Fibroblast of skin of left quadriceps (primary cell): ENCODE data around the gene PIK3R2.
A peak's percentile ranks its signal among the peaks of the same experiment; 100 is the strongest.
"Not testable (repeated sequence)": the region's sequence is repeated elsewhere in the genome, so short reads cannot be mapped to it uniquely, and the experiment has no call there.

Source experiments
- DNase-seq, 2 experiments: peaks; one replicate each; pipeline ENCODE4 v3.0.0-alpha.2; 2013; ENCODE audit warnings: low read depth in 2 of 2

The PIK3R2 gene

DNA sequence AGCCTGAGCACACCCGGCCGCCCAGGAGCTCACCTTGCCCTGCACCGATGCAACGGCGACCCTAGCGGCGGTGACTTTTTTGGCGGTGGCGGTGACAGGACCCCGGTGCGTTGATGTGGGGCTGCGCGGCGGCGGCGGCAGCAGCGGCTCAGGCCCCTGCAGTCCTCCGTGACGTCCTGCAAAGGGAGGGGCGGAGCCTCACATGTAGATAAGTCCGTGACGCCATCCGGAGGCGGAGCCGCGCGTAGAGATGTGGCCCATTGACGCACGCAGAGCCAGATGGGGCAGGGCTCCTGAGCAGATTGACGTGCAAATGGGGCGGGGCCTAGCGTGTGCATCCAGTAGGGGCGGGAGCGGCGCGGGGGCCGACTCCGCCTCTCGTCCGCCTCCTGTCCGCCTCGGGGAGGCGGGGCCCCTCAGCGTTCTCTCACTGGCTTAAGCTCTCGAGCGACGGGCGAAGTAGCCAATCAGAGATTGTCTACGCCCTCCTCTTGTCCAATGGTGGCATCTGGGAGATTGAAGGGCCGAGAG lies 51.0 kb downstream of the PIK3R2 start, which contains the start of gene RAB3A:
TSS of gene RAB3A (minus strand) at position 180 of the 531 bp plus-strand sequence. CDS start 1,302 bp downstream, outside the sequence.
- DNase-seq: peak; percentile 100

DNA sequence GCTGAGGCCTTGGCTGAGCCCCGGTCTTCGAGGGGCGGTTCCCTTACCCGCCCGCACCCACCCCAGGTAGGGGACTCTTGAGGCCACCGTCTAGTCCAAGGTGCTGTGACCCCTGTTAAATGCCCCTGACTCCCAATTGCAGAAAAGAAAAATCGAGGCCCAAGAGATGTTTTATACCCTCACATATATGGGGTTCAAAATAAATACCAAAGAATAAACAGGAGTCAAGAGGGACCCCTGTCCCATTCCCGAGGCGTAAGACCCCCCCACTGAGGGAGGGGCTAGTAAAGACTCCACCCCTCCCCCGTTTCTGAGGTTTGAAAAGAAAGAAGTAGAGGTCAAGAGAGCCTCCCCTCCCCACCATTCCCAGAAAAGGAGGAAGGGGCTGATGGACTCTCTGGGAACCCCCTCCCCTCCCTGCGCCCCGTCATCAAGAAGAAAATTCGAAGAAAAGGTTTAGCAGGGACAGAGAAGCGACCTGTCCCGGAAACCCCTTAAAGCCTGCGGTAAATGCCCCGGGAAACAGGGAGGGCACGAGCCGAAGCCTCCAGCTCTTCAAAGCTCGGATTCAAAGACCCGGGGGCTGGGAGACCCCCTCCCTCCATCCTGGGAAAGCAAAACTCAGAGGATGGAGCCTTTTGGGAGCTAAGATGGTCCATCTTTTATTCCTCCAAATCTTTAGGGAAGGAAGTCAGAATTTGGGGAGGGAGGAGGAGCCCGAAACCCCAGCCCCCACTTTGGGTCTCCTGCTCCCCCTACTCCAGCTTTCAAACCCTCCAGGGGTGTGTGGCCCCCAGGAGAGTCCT lies 51.6 kb downstream of the PIK3R2 start:
- peak in 1 of 2 experiments; percentile 14 for DNase-seq

DNA sequence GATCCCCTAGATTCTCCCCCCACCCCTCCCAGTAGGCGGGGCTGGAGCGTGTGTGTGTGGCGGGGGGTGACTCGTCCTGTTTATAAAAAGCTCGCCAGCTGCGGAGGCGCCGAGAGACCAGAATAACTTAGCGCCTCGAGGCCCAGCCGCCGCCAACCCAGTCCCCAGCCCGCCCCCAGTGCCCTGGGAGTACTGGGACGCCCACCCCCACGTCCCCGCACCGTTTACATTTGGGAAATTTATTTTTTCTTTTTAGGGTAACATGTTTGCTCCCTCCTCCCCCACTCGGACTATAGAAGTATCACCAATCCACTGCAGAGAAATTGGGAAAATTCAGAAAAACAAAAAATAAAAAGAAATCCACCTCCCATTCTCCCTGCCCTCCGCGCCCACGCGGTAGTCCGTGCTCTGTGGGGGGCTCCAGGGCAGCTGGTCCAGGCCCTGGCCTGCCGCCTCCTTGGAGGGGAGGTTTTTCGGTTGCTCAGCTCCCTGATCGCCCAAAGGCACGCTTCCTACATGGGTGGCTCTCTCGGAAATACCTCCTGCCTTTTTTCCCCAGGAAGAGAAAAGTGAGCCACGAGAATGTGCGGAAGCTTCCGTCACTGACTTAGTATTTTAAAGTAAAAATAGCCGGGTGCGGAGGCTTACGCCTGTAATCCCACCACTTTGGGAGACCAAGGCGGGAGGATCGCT lies 52.4 kb downstream of the PIK3R2 start:
- peak; percentile 39 to 52 for DNase-seq

DNA sequence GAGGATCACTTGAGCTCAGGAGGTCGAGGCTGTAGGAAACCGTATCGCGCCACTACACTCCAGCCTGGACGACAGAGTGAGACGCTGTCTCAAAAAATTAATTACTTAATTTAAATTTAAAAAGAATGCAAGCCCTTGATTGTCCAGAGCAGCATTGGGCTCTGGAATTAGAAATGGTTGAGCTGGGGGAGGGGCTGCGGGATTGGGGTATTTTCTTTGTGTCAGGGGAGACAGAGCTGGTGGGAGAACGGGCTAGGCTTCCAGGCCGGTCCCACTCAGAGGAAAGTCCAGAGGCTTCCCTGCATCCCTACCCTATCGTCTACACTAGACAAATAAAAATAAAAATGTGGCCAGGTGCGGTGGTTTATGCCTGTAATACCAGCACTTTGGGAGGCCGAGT lies 53.1 kb downstream of the PIK3R2 start:
- no peak for DNase-seq

DNA sequence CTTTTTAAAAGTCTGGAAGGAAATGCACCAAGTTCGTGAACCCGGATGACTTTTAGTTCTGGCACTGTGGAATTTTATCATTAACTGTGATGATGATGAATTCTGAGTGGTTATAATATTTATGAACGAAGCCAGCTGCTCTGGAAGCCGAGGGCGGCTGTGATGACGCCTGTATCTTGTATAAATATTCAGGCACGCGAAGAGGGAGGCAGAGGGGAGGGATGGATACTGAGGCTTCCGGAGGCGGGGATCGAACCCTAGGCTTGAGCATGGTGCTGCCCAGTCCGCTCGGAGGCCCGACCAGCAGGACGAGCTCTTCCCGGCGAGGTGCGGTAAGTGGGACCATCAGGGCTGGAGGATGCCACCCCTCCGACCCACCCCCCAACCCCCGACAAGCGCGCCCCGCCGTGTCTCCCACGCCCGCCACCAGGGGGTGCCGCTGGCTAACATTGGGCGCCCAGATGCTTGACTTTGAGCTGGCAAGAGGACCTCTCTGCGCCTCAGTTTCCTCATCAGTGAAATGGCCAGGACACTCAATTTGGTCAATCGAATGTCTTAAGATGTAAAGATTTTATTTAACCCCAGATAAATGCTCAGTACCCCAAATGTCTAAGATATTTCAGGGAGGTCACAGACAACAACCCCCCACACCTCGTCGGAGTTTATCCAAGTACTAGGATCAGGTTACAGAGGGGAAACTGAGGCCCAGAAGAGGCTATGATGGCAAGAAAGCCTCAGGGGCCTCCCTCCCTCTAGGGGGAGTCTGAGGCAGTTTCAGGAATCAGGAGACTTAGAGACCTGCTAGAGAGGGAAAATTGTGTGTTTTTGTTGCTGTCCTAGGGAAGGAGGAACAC lies 55.4 kb downstream of the PIK3R2 start:
- peak; percentile 40 to 41 for DNase-seq

DNA sequence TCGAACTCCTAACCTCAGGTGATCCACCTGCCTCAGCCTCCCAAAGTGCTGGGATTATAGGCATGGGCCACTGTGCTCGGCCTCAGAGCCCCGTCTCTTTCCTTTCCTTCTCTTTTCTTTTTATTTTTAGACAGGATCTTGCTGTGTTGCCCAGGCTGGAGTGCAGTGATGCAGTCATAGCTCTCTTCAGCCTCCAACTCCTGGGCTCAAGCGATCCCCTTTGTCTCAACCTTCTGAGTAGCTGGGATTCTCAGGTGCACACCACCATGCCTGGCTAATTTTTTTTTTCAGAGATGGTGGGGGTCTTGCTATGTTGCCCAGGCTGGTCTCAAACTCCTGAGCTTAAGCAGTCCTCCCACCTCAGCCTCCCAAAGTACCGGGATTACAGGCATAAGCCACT lies 56.9 kb downstream of the PIK3R2 start:
- DNase-seq: not testable (repeated sequence)

DNA sequence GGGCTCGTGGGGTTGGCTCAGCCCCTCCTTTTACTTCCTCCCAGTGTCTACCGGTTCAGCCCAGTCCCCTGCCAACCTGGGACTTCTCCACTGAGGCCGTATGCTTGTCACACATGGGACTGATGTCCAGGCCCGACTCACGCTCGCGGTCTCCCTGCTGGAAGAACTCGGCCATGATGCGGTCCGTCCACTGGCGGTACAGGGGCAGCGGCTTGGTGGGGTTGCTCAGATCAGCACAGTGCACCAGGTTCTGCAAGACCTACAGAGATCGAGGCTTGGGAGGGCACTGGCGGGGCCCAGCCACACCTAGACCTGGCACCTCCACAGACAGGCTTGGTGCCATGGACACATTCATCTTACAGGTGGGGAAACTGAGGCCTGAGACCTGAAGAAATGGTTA lies 58.7 kb downstream of the PIK3R2 start:
- DNase-seq: no peak

DNA sequence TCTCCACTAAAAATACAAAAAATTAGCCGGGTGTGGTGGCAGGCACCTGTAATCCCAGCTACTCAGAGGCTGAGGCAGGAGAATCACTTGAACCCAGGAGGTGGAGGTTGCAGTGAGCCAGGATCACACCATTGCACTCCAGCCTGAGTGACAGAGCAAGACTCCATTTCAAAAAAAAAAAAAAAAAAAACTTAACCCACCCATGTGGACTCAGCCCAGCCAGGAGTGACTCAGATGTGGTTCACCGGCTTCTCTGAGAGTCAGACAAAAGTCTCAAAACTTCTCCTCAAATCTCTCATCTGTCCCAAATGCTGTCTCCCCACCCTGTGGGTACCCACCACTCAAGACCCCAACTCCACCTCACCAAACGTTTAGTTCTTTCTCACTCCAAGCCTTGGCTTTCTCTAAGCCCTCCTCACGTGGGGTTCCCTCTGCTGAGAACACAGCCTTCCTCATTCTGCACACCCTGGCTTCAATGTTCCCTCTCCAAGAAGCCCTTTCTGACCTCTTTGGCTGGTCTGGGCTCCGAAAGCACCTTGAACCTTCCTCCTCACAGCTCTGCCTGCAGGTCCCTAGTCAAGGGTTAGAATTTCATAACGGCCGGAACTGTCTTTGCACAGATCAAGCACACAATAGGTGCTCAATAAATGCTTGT lies 61.9 kb downstream of the PIK3R2 start:
- no peak for DNase-seq

DNA sequence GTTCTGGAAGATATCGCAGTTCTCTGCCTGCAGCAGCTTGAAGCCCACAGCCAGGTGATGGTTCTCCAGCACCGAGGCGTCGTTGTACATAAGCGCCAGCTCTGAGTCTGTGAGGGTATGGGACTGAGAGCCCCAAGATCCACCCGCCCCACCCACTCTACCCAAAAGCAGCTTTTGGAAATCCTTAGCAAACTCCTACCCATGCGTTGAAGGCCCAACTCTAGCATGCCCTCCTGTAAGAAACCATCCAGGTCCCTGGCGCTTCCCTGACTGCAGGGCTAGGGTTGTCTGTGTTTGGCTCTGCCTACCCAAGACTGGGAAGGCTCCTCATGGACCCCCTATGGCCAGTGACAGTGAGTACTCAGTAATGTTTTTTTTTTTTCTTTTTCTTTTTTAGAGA lies 63.8 kb downstream of the PIK3R2 start:
- no peak for DNase-seq

DNA sequence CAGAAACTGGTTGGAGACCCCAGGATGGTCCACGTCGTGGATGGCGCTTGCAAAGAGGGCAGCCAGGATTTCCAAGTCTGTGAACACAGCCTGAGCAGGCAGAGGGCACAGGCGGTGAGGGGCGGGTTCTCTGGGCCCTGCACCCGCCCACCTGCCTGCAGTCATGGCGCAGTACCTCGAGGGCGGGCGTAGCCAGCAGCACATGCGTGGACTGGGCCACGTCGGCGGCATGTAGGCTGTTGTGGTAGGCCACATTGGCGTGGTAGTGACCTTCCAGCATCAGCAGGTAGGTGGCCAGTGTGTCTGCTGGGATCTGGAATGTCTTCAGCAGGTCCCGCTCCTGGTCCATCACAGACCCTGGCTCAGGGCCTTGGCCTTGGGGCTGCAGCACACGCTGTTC lies 65.2 kb downstream of the PIK3R2 start:
- DNase-seq: no peak

DNA sequence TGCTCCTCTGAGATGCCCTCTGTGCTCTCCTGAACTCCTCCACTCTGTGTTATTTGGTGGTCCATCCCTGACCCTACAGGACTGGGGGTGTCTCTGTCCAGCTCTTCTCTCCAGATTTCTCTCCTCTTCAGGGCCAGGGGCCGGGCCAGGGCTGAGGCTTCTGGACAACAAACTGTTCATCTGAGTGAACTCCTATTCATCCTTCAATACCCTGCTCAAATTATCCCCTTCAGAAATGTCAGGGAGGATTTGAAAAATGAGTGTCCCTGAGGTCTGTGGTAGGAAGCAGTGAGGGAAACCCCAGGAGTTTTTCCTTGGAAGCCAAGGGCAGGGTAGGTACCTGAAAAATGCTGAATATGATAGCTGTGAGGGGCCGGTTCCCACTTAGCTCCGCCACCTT lies 65.6 kb downstream of the PIK3R2 start:
- DNase-seq: no peak
